PC-3 (cell line): Measurements from ENCODE around the gene ASB16.

Experiments
- EZH2 ChIP-seq: fragments of 300-600 bp; sonication (generic); IDR thresholded peaks from one replicate; pipeline ENCODE4 v1.6.1; 2017; ENCODE audit warnings: antibody characterized with exemption, mild to moderate bottlenecking, low read length; ENCODE audit not compliant: unreplicated experiment
- EZH2phosphoT487 ChIP-seq: fragments of 300-600 bp; sonication (generic); IDR thresholded peaks from 2 replicates; pipeline ENCODE4 v1.6.1; 2018; ENCODE audit warnings: mild to moderate bottlenecking, antibody characterized with exemption, low read length, borderline replicate concordance
- TF ChIP-seq, protein P1 (sequence below): fragments of 300-600 bp; sonication (generic); conservative IDR thresholded peaks from 2 replicates; pipeline ENCODE4 v1.5.1; 2017; ENCODE audit warnings: antibody characterized with exemption, low read depth, mild to moderate bottlenecking, low read length

DNA sequence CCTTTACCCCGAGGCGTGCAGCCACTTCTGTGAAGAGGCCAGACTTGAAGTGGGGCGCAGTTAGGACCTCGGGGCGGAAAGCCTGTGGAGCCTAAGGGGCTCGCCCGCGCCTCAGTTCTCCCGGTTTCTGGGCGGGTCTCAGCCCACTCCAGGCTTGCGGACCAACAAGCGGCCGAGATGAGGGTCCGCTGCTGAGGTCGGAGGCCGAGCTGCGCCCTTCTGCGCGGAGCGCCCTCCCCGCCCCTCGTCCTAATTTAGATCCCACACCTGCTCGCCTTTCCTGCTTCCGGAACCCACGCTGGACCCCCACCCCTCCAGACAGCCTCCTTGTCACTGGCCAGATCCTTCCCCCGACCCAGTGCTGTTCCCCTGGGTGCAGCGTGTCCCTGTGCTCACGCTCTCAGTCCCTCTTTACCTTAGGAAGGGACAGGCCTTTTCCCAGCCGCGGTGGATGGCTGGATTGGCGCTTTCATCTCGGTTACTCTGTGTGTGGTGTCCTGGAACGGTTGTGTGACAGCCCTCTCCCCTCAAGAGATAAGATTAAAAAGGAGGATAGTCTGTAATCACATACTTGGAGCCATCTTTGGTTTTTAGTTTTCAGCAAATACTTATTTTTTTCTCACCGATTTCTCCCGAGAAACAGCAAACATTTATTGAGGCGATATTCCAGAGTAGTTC is 30.1 kb downstream of the ASB16 start:
- TF ChIP-seq, protein P1, sequence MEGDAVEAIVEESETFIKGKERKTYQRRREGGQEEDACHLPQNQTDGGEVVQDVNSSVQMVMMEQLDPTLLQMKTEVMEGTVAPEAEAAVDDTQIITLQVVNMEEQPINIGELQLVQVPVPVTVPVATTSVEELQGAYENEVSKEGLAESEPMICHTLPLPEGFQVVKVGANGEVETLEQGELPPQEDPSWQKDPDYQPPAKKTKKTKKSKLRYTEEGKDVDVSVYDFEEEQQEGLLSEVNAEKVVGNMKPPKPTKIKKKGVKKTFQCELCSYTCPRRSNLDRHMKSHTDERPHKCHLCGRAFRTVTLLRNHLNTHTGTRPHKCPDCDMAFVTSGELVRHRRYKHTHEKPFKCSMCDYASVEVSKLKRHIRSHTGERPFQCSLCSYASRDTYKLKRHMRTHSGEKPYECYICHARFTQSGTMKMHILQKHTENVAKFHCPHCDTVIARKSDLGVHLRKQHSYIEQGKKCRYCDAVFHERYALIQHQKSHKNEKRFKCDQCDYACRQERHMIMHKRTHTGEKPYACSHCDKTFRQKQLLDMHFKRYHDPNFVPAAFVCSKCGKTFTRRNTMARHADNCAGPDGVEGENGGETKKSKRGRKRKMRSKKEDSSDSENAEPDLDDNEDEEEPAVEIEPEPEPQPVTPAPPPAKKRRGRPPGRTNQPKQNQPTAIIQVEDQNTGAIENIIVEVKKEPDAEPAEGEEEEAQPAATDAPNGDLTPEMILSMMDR, result no peak
- TF ChIP-seq EZH2, result no peak
- TF ChIP-seq EZH2phosphoT487, result no peak
